Gastroesophageal sphincter (tissue), 3 donors: ENCODE results near the gene FAM217B.

Experiments used
- EP300 ChIP-seq: sonication (generic); formaldehyde crosslinking; IDR thresholded peaks from one replicate; pipeline ENCODE4 v1.6.1; 2017; ENCODE audit warnings: antibody characterized with exemption, mild to moderate bottlenecking
- POLR2A ChIP-seq, 2 donors: fragments of 450-650 bp; IDR thresholded peaks; one replicate each; pipeline ENCODE4 v1.6.1; 2017; ENCODE audit warnings: antibody characterized with exemption in 2 of 2, mild to moderate bottlenecking in 2 of 2, moderate library complexity in 1 of 2
- POLR2AphosphoS5 ChIP-seq: sonication (generic); formaldehyde crosslinking; IDR thresholded peaks from one replicate; pipeline ENCODE4 v1.6.1; 2017; ENCODE audit warnings: antibody characterized with exemption
- TF ChIP-seq, protein P1 (sequence below), 4 experiments: fragments of 200-600 bp in 2 of 4; fragments of 450-650 bp in 2 of 4; sonication (generic) in 1 of 4; IDR thresholded peaks; one replicate each; pipeline ENCODE4 v1.5.1; 2017 to 2019; ENCODE audit warnings: antibody characterized with exemption in 4 of 4, mild to moderate bottlenecking in 2 of 4, moderate library complexity in 2 of 4

DNA sequence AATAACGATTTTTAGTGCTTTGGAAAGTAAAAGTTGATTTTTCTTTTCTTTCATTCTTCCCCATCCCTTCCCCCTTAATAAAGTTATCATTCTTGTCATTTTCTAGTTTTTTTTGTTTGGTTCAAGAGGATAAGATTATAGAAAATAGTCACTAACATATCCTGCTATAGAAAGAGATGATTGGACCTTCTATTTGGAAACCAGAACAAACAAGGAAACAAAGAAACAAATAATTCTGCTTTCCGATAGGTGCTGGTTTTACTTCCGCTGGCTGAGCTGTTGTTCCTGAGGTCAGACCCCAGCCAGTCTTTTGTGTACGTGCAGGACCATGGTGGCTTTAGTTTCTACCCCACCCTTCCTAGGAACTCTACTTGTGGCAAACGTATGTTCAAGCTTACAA lies 17.9 kb downstream of the FAM217B start, which contains the start of gene CDH26:
- TF ChIP-seq POLR2AphosphoS5, result no peak
- TF ChIP-seq, protein P1, sequence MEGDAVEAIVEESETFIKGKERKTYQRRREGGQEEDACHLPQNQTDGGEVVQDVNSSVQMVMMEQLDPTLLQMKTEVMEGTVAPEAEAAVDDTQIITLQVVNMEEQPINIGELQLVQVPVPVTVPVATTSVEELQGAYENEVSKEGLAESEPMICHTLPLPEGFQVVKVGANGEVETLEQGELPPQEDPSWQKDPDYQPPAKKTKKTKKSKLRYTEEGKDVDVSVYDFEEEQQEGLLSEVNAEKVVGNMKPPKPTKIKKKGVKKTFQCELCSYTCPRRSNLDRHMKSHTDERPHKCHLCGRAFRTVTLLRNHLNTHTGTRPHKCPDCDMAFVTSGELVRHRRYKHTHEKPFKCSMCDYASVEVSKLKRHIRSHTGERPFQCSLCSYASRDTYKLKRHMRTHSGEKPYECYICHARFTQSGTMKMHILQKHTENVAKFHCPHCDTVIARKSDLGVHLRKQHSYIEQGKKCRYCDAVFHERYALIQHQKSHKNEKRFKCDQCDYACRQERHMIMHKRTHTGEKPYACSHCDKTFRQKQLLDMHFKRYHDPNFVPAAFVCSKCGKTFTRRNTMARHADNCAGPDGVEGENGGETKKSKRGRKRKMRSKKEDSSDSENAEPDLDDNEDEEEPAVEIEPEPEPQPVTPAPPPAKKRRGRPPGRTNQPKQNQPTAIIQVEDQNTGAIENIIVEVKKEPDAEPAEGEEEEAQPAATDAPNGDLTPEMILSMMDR (IDR thresholded peaks at IDR 0.05), result no peak
- no peak for TF ChIP-seq EP300
- TF ChIP-seq POLR2A (IDR thresholded peaks at IDR 0.05), result no peak
